Stimulated activated CD8-positive, alpha-beta memory T cell treated with anti-CD3 and anti-CD28 coated beads, Interleukin-4, amount 100 ng/mL, for 48 hours (primary cell): ENCODE data around the gene ARHGEF18.
"Not testable (repeated sequence)": the region's sequence is repeated elsewhere in the genome, so short reads cannot be mapped to it uniquely, and the experiment has no call there.

Experiments
- DNase-seq: peaks from one replicate; pipeline ENCODE4 v3.0.0-alpha.2; 2020

Gene ARHGEF18

DNA sequence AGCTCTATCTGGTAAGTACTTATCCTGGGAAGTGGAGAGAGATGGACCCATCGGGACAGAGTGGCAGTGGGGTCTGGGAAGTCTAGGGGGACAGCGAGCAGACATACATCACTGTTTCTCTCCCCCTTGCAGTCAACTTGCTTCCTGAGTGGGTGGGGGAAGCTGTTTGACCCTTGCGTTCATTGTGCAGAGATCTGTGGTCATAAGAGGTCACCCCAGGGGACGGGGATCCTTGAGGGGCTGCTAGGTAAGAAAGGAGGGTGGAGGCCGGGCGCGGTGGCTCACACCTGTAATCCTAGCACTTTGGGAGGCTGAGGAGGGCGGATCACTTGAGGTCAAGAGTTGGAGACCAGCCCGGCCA, 474 bp downstream of the ARHGEF18 start:
- peak; percentile 40 for DNase-seq

- DNase-seq, result peak; percentile 49
Observed at GRCh38 chr19:7349961-7350711, 1.4 kb downstream of the ARHGEF18 start.

GRCh38 chr19:7351861-7352260, 3.1 kb downstream of the ARHGEF18 start:
- no peak for DNase-seq

GRCh38 chr19:7355151-7355820, 6.5 kb downstream of the ARHGEF18 start:
- no peak for DNase-seq

- DNase-seq, result no peak
Observed at GRCh38 chr19:7355871-7356270, 7.1 kb downstream of the ARHGEF18 start.

DNA sequence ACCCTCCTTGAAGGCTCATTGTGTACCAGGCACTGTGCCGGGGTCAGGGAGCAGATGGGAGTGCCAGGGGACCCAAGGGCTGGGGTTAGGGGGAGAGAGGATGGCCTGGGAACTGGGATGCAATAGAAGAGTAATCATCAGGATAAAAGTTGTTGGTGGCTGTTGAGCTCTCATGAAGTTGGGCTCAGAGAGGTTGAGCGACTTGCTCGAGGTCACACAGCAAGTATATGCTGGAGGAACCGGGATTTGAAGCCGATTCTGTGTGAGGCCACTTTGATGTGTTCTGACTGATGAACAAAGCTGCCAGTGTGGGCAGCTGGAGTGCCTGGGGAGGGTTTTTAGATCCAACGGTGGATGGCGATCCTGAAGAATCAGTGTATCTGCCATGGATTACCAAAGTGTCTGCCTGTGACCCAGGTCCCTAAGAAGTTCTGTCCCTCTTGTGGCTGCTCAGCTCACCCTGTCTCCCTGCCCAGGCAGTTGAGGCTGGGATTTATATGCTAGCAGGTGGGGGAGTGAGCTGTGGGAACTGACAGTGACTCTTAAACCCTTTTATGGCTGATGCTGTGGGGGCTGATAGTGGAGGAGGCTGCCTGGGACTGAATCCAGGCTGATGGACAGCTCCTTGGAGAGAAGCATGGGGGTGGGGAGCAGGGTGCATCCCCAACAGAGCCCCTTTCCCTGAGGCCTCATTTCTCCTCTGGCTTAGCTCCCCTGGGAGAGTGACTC, 8.3 kb downstream of the ARHGEF18 start:
- DNase-seq, result no peak

DNA sequence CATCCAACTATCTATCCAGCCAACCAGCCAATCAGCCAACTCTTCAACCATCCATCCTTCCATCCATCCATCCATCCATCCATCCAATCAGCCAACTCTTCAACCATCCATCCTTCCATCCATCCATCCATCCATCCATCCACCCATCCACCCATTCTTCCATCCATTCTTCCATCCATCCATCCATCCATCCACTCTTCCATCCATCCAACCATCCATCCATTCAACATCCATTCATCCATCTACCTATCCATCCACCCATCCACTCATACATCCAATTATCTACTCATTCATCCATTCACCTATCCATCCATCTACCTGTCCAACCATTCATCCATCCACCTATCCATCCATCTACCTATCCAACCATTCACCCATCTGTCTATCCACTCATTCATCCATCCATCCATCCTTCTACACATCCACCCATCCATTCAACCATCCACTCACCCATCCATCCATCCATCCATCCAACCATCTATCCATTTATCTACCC, 9.4 kb downstream of the ARHGEF18 start:
- DNase-seq, result no peak

DNA sequence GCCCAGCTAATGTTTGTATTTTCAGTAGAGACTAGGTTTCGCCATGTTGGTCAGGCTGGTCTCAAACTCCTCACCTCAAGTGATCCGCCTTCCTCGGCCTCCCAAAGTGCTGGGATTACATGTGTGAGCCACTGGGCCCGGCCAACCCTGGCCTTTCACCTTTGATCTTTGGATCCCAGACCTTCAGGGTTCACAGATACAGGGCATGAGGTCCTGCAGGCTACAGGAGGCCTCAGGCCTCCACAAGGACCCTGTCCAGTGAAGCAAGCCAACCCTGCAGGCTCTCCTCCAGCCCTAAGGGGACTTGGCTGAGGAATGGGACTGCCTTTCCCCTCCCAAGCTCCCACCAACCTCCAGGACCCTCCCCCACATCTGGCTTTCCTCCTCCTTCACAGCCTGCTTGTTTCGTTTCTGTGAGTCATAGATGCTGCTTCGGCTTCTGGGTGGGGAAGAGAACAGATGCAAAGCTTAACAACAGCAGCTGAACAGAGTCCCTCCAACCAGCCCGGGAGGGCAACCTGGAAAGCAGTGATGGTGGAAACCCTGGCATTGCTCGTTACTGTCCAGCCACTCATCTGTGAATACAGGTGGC, 11.8 kb downstream of the ARHGEF18 start:
- no peak for DNase-seq

- DNase-seq, result no peak
Observed at GRCh38 chr19:7363225-7363624, 14.5 kb downstream of the ARHGEF18 start.

DNA sequence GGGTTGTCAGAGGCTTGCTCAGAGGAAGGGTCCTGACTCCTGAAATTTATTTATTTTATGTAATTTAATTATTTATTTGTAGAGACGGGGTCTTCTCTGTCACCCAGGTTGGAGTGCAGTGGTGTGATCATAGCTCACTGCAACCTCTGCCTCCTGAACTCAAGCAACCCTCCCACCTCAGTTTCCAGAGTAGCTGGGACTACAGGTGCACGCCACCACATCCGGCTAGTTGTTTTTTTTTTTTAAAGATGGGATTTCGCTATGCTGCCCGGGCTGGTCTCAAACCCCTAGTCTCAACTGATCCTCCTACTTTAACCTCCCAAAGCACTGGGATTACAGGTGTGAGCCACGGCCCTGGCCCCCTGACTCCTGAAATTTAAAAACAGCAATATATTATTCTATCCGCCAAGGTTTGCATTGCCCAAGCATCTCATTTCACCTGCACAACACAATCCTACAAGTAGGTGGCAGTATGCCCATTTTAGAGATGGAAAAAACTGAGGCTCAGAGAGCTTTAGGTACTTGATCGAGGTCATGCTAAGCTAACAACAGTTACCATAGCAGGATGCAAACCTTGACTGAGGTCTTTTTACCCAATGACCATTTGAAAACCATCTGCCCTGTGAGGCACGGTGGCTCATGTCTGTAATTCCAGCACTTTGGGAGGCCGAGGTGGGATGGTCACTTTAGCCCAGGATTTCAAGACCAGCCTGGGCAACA, 18.1 kb downstream of the ARHGEF18 start:
- DNase-seq, result no peak

DNA sequence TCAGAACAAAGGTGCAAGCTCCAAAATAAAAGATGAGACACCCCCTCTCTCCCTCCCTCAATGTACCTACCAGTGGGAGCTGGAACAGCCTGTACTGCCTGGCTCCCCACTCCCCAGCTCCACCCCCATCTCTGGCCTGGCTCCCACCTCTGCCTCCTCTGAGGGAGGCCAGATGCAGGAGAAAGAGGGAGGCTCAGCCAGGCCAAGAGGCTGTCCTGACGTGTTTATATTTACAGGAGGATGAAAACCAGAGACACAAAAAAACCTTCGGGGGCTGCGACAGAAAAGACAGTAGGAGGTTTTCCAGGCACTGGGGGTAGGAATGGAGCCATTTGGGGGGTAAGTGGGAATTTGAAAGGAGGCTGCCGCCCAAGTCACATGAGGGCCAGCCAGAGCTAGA, 19.7 kb downstream of the ARHGEF18 start:
- no peak for DNase-seq

DNA sequence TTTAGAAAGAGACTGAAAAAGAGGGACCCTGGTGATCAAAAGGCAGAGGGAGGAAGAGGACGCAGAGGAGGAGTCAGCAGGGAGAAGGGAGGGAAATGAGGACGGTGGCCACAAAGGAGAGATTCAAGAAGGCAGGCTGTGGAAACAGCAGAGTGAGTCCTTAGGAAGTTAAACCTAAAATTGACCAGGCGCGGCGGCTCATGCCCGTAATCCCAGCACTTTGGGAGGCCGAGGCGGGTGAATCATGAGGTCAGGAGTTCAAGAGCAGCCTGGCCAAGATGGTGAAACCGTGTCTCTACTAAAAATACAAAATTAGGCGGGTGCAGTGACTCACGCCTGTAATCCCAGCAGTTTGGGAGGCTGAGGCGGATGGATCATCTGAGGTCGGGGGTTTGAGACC, 20.1 kb downstream of the ARHGEF18 start:
- DNase-seq, result not testable (repeated sequence)

DNA sequence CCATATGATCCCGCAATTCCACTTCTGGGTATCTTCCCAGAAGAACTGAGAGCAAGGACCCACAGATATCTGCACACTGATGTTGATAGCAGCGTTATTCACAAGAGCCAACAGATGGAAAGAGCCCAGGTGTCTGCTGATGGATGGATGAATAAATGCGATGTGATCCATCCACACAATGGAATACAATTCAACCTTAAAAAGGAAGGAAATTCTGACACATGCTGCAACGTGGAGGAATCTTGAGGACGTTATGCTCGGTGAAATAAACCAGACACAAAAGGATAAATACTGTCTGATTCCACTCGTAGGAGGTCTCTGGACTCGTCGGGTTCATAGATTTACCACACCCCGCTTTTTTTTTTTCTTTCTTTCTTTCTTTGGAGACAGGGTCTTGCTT, 21.8 kb downstream of the ARHGEF18 start:
- DNase-seq, result no peak

DNA sequence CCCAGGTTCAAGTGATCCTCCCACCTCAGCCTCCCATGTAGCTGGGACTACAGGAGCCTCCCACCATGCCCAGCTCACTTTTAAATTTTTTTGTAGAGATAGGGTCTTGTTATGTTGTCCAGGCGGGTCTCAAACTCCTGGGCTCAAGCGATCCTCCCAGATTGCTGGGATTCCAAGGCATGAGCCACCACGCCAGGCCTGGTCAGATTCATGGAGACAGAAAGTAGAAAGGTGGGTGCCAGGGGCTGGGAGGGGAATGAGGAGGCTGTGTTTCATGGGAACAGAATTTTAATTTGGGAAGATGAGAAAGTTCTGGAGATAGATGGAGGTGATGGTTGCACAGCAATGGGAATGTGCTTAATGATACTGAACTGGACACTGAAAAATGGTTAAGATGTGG, 22.3 kb downstream of the ARHGEF18 start:
- no peak for DNase-seq

GRCh38 chr19:7372810-7373209, 24.1 kb downstream of the ARHGEF18 start:
- DNase-seq, result no peak

DNA sequence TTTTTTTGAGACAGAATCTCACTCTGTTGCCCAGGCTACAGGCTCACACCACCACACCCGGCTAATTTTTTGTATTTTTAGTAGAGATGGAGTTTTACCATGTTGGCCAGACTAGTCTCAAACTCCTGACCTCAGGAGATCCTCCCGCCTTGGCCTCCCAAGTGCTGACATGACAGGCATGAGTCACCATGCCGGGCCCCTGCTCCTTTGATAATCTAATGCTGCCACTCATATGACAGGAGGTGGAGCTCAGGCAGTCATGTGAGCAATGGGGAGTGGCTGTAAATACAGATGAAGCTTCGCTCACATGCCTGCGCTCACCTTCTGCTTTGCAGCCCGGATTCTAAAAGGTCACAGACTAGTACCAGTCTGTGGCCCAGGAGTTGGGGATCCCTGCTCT, 25.1 kb downstream of the ARHGEF18 start:
- DNase-seq, result no peak

DNA sequence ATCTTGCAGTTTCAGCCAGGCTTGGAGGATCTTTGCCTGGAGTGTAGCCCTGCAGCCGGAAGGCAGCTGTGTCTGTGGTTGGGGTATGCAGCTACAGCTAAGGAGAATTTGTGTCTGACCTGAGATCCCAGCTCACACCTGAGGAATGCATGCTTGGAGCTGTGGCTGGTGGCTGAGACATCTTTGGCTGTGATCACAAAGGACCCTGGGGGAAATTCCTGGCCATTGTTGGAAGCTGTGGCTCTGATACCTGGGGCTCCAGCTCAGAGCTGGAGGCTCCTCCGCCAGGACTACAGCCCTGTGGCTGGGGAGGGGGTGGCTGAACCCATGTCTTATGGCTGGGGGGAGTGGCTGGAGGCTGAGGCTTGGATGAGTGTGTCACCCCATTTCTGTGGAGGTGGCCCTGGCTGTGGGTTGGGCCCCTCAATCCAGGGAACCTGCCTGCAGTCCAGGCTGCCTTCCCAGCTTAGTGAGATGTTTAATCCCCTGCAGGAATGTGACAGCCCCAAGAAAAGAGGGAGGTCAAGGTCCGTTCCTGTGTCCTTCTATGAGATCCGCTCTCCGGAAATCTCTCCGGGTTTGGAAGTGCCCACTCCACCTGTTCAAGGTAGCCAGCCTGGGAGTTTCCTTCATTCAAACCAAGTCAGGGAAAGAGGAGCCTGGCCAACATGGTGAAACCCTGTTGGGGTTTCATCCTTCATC, 27.6 kb downstream of the ARHGEF18 start:
- DNase-seq, result no peak

DNA sequence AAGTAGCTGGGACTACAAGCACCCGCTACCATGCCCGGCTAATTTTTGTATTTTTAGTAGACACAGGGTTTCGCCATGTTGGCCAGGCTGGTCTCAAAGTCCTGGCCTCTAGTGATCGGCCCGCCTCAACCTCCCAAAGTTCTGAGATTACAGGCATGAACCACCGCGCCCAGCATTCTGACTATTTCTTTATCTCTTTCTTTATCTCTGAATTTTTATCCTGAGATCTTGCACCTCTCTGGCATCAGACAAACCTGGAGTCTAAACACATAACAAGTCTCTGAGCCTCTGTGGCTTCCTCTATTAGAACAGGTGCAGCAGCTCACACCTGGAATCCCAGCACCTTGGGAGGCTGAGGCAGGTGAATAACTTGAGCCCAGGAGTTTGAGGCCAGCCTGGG, 28.5 kb downstream of the ARHGEF18 start:
- no peak for DNase-seq

GRCh38 chr19:7381073-7381390, 32.3 kb downstream of the ARHGEF18 start:
- DNase-seq, result no peak

DNA sequence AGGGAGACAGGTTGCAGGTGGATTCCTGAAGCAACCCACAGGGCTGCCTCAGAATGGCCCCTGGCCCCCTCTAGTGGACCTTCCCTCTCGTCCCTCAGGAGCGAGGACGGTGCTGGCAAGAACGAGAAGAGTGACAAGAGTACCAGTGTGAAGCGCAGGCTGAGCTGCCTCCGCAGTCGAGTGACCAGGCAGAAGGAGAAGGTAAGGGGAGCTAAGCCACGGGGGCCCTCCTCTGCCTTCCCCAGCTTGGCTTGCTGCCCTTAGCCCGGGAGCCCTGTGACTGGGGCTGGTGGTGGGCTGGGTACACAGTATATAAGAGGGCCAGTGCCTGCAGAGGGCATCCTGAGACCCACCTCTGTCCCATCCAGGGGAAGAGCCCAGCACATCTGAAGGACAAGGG, 34.0 kb downstream of the ARHGEF18 start:
- no peak for DNase-seq

DNA sequence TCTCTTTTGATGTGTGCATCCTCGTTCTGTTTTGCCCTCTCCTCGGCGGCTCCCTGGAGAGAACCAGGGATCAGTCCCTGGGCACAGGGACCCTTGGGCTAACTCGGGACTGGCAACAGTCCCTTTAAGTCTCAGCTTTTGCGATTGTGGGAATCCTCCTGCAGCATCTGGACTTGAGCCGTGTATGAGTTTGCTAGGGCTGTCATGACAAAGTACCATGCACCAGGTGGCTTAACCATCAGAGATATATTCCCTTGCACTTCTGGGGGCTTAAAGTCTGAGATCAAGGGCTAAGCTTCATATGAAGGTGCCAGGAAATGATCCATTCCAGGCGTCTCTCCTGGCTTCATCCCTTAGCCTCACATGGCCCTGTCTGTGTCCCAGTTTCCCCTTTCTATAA, 34.5 kb downstream of the ARHGEF18 start:
- no peak for DNase-seq

- DNase-seq, result no peak
Observed at GRCh38 chr19:7385062-7385461, 36.3 kb downstream of the ARHGEF18 start.
